Glutamatergic neuron (in vitro differentiated cells): ENCODE results near the gene CBFB. TPM values are rescaled to one million over a fixed set of nuclear protein-coding genes. Genes with fewer than 3 reads are reported as not detected.

Experiments used
- DNase-seq: peaks from one replicate; pipeline ENCODE4 v3.0.0; 2022
- H3K27ac Mint-ChIP-seq: one replicate; pipeline ENCODE4 v1.8.0; 2020; ENCODE audit warnings: mild to moderate bottlenecking, mixed read lengths, inconsistent platforms; ENCODE audit not compliant: unreplicated experiment
- H3K27me3 Mint-ChIP-seq: one replicate; pipeline ENCODE4 v1.8.0; 2020; ENCODE audit warnings: mild to moderate bottlenecking, moderate library complexity, mixed read lengths, inconsistent platforms; ENCODE audit not compliant: unreplicated experiment
- H3K36me3 Mint-ChIP-seq: one replicate; pipeline ENCODE4 v1.8.0; 2020; ENCODE audit warnings: mild to moderate bottlenecking, mixed read lengths, inconsistent platforms; ENCODE audit not compliant: unreplicated experiment
- H3K4me1 Mint-ChIP-seq: one replicate; pipeline ENCODE4 v1.8.0; 2020; ENCODE audit warnings: mild to moderate bottlenecking, low read depth, mixed read lengths, inconsistent platforms; ENCODE audit not compliant: unreplicated experiment
- H3K4me3 Mint-ChIP-seq: one replicate; pipeline ENCODE4 v1.8.0; 2020; ENCODE audit warnings: mild to moderate bottlenecking, mixed read lengths, inconsistent platforms; ENCODE audit not compliant: unreplicated experiment
- H3K9me3 Mint-ChIP-seq: one replicate; pipeline ENCODE4 v1.8.0; 2020; ENCODE audit warnings: mild to moderate bottlenecking, moderate library complexity, mixed read lengths, inconsistent platforms; ENCODE audit not compliant: unreplicated experiment
- CTCF ChIP-seq: fragments of 200-600 bp; sonication (generic); IDR thresholded peaks from one replicate; pipeline ENCODE4 v1.5.0; 2021; ENCODE audit not compliant: partially characterized antibody, unreplicated experiment
- long read RNA-seq: library from polyadenylated mRNA; unstranded; transcript quantifications from one replicate; pipeline ENCODE4 v2.0.0, GENCODE V29; 2020; ENCODE audit not compliant: unreplicated experiment
- total RNA-seq: library from RNA; stranded (reverse); fragmentation: NEBNext Ultra II Directional; extraction: Animal tissue kit (Norgen Biotek cat#: 25700); gene quantifications from one replicate; pipeline ENCODE4 v1.2.1, GENCODE V29; 2021; ENCODE audit not compliant: unreplicated experiment

Gene CBFB
- 168 TPM for total RNA-seq
- long read RNA-seq, partial matches to known transcripts, result 17 of 35 reads
- long read RNA-seq, other reads (novel, unspliced or antisense), result 12 of 35 reads

DNA sequence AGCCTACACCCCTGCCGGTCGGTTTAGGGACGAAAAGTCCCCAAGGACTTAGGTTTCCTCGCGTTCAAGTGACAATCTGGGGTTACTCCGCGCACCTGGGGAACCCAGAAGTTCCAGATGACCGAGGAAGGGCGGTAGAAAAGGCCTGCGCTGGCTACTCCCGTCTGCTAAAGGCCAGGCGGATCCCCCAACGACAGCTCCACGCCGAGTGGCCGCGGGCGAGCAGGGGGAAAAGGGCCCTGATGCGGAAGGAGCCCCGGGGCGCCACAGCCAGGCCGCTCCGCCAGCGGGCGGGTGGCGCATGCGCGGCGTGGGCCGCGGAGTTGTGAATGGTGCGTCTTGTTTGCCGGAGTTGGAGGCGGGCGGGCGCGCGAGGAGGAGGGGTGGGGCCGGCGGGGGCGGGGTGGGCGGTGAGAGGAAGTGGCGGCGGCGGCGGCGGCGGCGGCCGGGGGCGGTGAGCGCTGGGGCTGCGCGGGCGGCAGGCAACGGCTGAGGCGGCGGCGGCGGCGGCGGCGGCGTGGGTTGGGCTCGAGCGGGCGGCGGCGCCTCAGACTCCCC lies at the start of gene CBFB:
Gene CBFB, plus strand, starts transcription at position 454 of the 558 bp plus-strand sequence. CDS start 259 bp downstream, outside the sequence.
- peak within 1 kb of the TSS; percentile 77 for H3K27ac Mint-ChIP-seq
- peak within 1 kb of the TSS; percentile 90 for H3K4me3 Mint-ChIP-seq
- peaks cover 16% of the 10 kb centered on the region for H3K4me1 Mint-ChIP-seq
- no peak for TF ChIP-seq CTCF
- H3K9me3 Mint-ChIP-seq, result peaks cover 6% of the 10 kb centered on the region
- peaks cover 4% of the 10 kb centered on the region for H3K27me3 Mint-ChIP-seq
- DNase-seq, result peak; percentile 93
- H3K36me3 Mint-ChIP-seq, result no peaks in the 10 kb centered on the region

DNA sequence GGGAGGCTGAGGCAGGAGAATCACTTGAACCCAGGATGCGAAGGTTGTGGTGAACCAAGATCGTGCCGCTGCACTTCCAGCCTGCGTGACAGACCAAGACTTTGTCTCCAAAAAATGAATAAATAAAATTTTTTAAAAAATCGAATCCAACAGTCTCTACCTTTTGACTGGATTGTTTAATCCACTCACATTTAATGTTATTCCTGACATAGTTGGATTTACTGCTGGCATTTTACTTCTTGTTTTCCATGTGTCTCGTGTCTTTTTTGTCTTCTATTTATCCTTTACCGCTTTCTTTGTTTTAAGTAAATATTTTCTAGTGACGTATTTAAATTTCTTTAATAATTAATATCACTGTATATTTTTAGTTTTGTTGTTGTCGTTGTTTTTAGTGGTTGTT lies 45.9 kb upstream of the CBFB start:
- no peak for TF ChIP-seq CTCF
- DNase-seq, result no peak

DNA sequence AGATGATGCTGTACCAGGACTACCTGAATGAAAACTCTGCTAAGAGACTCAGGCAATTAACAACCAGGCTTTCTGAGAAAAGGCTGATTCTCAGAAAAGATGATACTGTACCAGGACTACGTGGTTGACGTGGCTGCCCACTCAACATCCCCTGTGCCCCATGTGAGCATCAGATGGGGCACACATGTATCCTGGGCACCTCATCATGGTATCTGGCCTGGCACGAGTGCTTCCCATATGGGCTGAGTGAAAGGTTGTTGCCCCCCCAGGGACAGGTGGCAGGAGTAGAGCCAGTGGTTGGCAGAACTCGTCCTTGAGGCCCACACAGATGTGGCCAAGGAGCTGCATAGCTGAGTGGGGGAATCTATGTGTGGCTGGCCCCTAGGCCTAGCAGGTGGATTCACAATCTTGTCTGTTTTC lies 44.0 kb upstream of the CBFB start:
- H3K4me1 Mint-ChIP-seq, result no peaks in the 10 kb centered on the region
- H3K4me3 Mint-ChIP-seq, result no peak overlapping the region
- H3K36me3 Mint-ChIP-seq, result no peaks in the 10 kb centered on the region
- no peak for DNase-seq
- H3K27ac Mint-ChIP-seq, result no peak overlapping the region
- TF ChIP-seq CTCF, result no peak
- peaks cover 6% of the 10 kb centered on the region for H3K9me3 Mint-ChIP-seq
- H3K27me3 Mint-ChIP-seq, result peaks cover 3% of the 10 kb centered on the region

More for the DNA sequence above, 45.9 kb upstream of the CBFB start:
- Mint-ChIP-seq H3K4me3 (no peak overlapping the region), H3K4me1 (no peaks in the 10 kb centered on the region), H3K9me3 (peaks cover 4% of the 10 kb centered on the region), H3K27me3 (peaks cover 2% of the 10 kb centered on the region), H3K36me3 (no peaks in the 10 kb centered on the region), H3K27ac (no peak overlapping the region)

DNA sequence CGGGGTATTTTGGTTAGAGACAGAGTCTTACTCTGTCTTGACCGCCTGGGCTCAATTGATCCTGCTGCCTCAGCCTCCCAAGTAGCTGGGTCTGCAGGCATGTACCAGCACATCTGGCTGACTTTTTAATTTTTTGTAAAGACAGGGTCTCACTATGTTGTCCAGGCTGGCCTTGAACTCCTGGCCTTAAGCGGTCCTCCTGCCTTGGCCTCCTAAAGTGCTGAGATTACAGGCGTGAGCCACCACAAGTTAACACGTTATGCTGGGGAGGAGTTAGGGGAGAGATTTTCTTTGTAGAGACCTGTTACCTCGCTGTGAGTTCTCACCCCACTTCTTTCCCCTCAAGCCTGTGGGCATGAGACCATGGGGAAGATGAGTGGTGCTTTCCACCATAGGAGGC lies 42.4 kb upstream of the CBFB start:
- Mint-ChIP-seq H3K9me3 (peaks cover 4% of the 10 kb centered on the region), H3K36me3 (no peaks in the 10 kb centered on the region), H3K27me3 (peaks cover 3% of the 10 kb centered on the region), H3K4me1 (no peaks in the 10 kb centered on the region), H3K27ac (no peak overlapping the region), H3K4me3 (no peak overlapping the region)
- TF ChIP-seq CTCF, result no peak
- no peak for DNase-seq

DNA sequence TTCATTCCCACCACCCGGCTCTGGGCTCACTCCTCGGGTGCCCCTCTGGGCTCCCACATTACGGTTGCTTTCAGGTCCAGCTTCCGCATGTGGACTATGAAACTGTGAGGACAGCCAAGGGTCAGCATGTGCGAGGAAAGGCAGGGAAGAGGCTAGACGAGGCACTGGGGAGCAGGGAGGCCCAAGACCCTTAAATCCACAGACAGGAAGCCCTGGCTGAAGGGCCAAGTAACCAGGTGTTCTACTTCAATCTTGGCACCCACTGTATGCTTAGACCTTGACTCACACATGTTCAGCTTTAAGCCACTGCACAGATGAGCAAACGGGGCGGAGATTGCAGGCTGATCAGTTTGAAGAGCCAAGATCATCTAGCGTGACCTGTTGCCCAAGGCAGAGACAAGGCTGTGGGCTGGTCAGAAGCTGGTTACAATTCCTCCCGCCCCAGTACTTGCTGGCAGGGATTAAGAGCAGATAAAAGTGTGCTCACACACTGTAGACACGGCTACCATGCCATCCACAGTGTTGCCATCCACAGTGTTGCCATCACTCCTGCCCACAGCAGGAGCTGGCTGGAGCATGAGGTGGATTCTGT lies 40.7 kb upstream of the CBFB start, which contains the start of gene CES4A:
Gene CES4A, plus strand, starts transcription at position 393 of the 592 bp plus-strand sequence. Its CDS starts 184 bp downstream, at position 577.
- no peak within 1 kb of the TSS for H3K4me3 Mint-ChIP-seq

More for the DNA sequence above, 40.7 kb upstream of the CBFB start, which contains the start of gene CES4A:
- Mint-ChIP-seq H3K36me3 (no peaks in the 10 kb centered on the region), H3K9me3 (peaks cover 4% of the 10 kb centered on the region), H3K4me1 (no peaks in the 10 kb centered on the region), H3K27me3 (peaks cover 3% of the 10 kb centered on the region), H3K27ac (no peak within 1 kb of the TSS)
- no peak for DNase-seq
- no peak for TF ChIP-seq CTCF
